H1 (cell line): ENCODE results near the gene KERA. TPM values are rescaled to one million over a fixed set of nuclear protein-coding genes. Genes with fewer than 3 reads are reported as not detected.
"Not testable (repeated sequence)": the region's sequence is repeated elsewhere in the genome, so short reads cannot be mapped to it uniquely, and the experiment has no call there.

Source experiments
- CTCF ChIA-PET: fragments of 300-600 bp; sonication (Branson Sonifier 250); formaldehyde crosslinking; loops from one replicate; lab custom pipeline; 2021; ENCODE audit not compliant: partially characterized antibody; lab: Charles Lee
- POLR2A ChIA-PET: fragments of 300-600 bp; sonication (Branson Sonifier 250); formaldehyde crosslinking; loops from one replicate; lab custom pipeline; 2021; ENCODE audit warnings: inconsistent platforms; ENCODE audit not compliant: partially characterized antibody; lab: Charles Lee
- DNase-seq, 2 experiments: peaks; one replicate each; pipeline versions ENCODE4 v3.0.0 to v3.0.0-alpha.2; 2010 to 2022; ENCODE audit warnings: low spot score in 2 of 2, low read depth in 1 of 2, mixed read lengths in 1 of 2
- FAIRE-seq: peaks from 2 replicates; lab custom pipeline; 2011; peaks lifted over from hg19 to GRCh38; lab: Jason Lieb, UNC
- H2AFZ ChIP-seq: 2 replicates; pipeline ENCODE4 v1.8.1; 2012; ENCODE audit warnings: low read length, inconsistent platforms
- H2AK5ac ChIP-seq: 2 replicates; pipeline ENCODE4 v1.6.1; 2013; ENCODE audit warnings: low read depth, low read length
- H2BK120ac ChIP-seq: replicated peaks from 2 replicates; pipeline ENCODE3; 2013; ENCODE audit warnings: low read depth, low read length, inconsistent platforms
- H2BK12ac ChIP-seq: 2 replicates; pipeline ENCODE4 v1.6.1; 2013; ENCODE audit warnings: low read depth, low read length
- H2BK15ac ChIP-seq: 2 replicates; pipeline ENCODE4 v1.6.1; 2013; ENCODE audit warnings: low read length
- H2BK20ac ChIP-seq: 2 replicates; pipeline ENCODE4 v1.6.1; 2013; ENCODE audit warnings: low read length
- H2BK5ac ChIP-seq: 2 replicates; pipeline ENCODE4 v1.6.1; 2013; ENCODE audit warnings: low read depth, low read length
- H3K14ac ChIP-seq: 2 replicates; pipeline ENCODE4 v1.6.1; 2013; ENCODE audit warnings: inconsistent platforms; ENCODE audit not compliant: insufficient read length
- H3K18ac ChIP-seq: 2 replicates; pipeline ENCODE4 v1.6.1; 2013; ENCODE audit warnings: low read length; ENCODE audit errors: extremely low read depth
- H3K23ac ChIP-seq: 2 replicates; pipeline ENCODE4 v1.6.1; 2013; ENCODE audit warnings: inconsistent platforms; ENCODE audit not compliant: insufficient read length
- H3K23me2 ChIP-seq: 2 replicates; pipeline ENCODE4 v1.6.1; 2013; ENCODE audit warnings: low read depth, low read length
- H3K27ac ChIP-seq: 2 replicates; pipeline ENCODE4 v1.6.1; 2011; ENCODE audit warnings: low read depth, low read length, inconsistent platforms
- H3K27me3 ChIP-seq, 4 experiments: replicated peaks in 1 of 4; 1 replicate in 1 of 4; 2 replicates in 3 of 4; pipeline versions ENCODE4 v1.6.1 to v1.8.1; 2011 to 2013; ENCODE audit warnings: low read length in 3 of 4, mild to moderate bottlenecking in 3 of 4, inconsistent platforms in 2 of 4, mixed read lengths in 2 of 4, moderate library complexity in 1 of 4; ENCODE audit not compliant: control insufficient read depth in 3 of 4, insufficient read depth in 3 of 4; ENCODE audit errors: extremely low read depth in 1 of 4
- H3K36me3 ChIP-seq, 4 experiments: 2 replicates each; pipeline versions ENCODE4 v1.6.1 to v1.8.1; 2011 to 2013; ENCODE audit warnings: mild to moderate bottlenecking in 4 of 4, low read length in 3 of 4, moderate library complexity in 2 of 4, control low read depth in 1 of 4, inconsistent platforms in 1 of 4; ENCODE audit not compliant: insufficient read depth in 4 of 4, control insufficient read depth in 2 of 4
- H3K4ac ChIP-seq: replicated peaks from 2 replicates; pipeline ENCODE3; 2013; ENCODE audit warnings: low read length, low read depth, mixed read lengths, inconsistent platforms; ENCODE audit not compliant: insufficient read length
- H3K4me1 ChIP-seq, 4 experiments: replicated peaks in 1 of 4; 1 replicate in 1 of 4; 2 replicates in 3 of 4; pipeline versions ENCODE4 v1.6.1 to v1.8.1; 2011 to 2013; ENCODE audit warnings: low read length in 3 of 4, inconsistent platforms in 2 of 4, mixed read lengths in 1 of 4; ENCODE audit not compliant: insufficient read depth in 4 of 4, control insufficient read depth in 3 of 4
- H3K4me2 ChIP-seq, 2 experiments: 2 replicates each; pipeline versions ENCODE4 v1.6.1 to v1.8.1; 2011 to 2013; ENCODE audit warnings: low read depth in 2 of 2, low read length in 2 of 2, control low read depth in 1 of 2, inconsistent platforms in 1 of 2, mild to moderate bottlenecking in 1 of 2; ENCODE audit not compliant: insufficient read depth in 1 of 2
- H3K4me3 ChIP-seq, 4 experiments: fragments of 200-600, 300-600 bp in 1 of 4; sonication (generic), shearing (Covaris generic), sonication (Bioruptor Twin) in 1 of 4; 2 replicates each; pipeline versions ENCODE4 v1.5.1 to v1.8.1; 2011 to 2016; ENCODE audit warnings: low read length in 4 of 4, low read depth in 3 of 4, control low read depth in 2 of 4, inconsistent platforms in 2 of 4, mild to moderate bottlenecking in 2 of 4, mixed read lengths in 1 of 4, moderate library complexity in 1 of 4; ENCODE audit not compliant: insufficient read depth in 2 of 4; ENCODE audit errors: extremely low read depth in 1 of 4
- H3K56ac ChIP-seq: replicated peaks from 2 replicates; pipeline ENCODE3; 2013; ENCODE audit warnings: low read depth, mild to moderate bottlenecking, mixed read lengths, low read length, inconsistent platforms; ENCODE audit not compliant: insufficient read length
- H3K79me1 ChIP-seq: 2 replicates; pipeline ENCODE4 v1.6.1; 2013; ENCODE audit warnings: low read depth, low read length, control low read depth
- H3K79me2 ChIP-seq, 2 experiments: 2 replicates each; pipeline versions ENCODE4 v1.6.1 to v1.8.1; 2012 to 2013; ENCODE audit warnings: low read length in 2 of 2, mild to moderate bottlenecking in 2 of 2, inconsistent platforms in 1 of 2; ENCODE audit not compliant: insufficient read depth in 2 of 2, control insufficient read depth in 1 of 2
- H3K9ac ChIP-seq, 4 experiments: replicated peaks in 1 of 4; 1 replicate in 1 of 4; 2 replicates in 3 of 4; pipeline versions ENCODE4 v1.6.1 to v1.8.1; 2011 to 2013; ENCODE audit warnings: low read depth in 3 of 4, low read length in 3 of 4, control low read depth in 2 of 4, mild to moderate bottlenecking in 2 of 4, moderate library complexity in 2 of 4, inconsistent platforms in 1 of 4; ENCODE audit errors: extremely low read depth in 1 of 4
- H3K9me3 ChIP-seq, 2 experiments: 2 replicates each; pipeline versions ENCODE4 v1.6.1 to v1.8.1; 2012 to 2013; ENCODE audit warnings: mild to moderate bottlenecking in 2 of 2, moderate library complexity in 2 of 2, control low read depth in 1 of 2, inconsistent platforms in 1 of 2, low read depth in 1 of 2, low read length in 1 of 2, mixed read lengths in 1 of 2; ENCODE audit not compliant: insufficient read depth in 2 of 2
- H4K20me1 ChIP-seq, 2 experiments: replicated peaks in 1 of 2; 2 replicates each; pipeline versions ENCODE3 to v1.8.1; 2011 to 2013; ENCODE audit warnings: inconsistent platforms in 2 of 2, low read length in 2 of 2, mild to moderate bottlenecking in 1 of 2; ENCODE audit not compliant: insufficient read depth in 2 of 2, control insufficient read depth in 1 of 2
- H4K5ac ChIP-seq: 2 replicates; pipeline ENCODE4 v1.6.1; 2013; ENCODE audit warnings: low read length, low read depth, mixed read lengths, inconsistent platforms; ENCODE audit not compliant: insufficient read length
- H4K8ac ChIP-seq: 2 replicates; pipeline ENCODE4 v1.8.0; 2013; ENCODE audit warnings: mild to moderate bottlenecking, moderate library complexity, low read length, inconsistent platforms; ENCODE audit not compliant: insufficient read depth; ENCODE audit errors: extremely low read depth
- H4K91ac ChIP-seq: replicated peaks from 2 replicates; pipeline ENCODE3; 2013; ENCODE audit warnings: low read length, mixed read lengths, inconsistent platforms; ENCODE audit not compliant: insufficient read length
- WGBS, 2 experiments: shearing (Covaris generic) in 1 of 2; methylation state at CpG; one replicate each; pipeline versions ENCODE4 v1.1.6 to v1.1.7; 2013 to 2015; ENCODE audit warnings: low lambda C conversion rate in 2 of 2, mixed read lengths in 2 of 2, inconsistent platforms in 1 of 2, low coverage in 1 of 2, missing lambda C conversion rate in 1 of 2; ENCODE audit not compliant: insufficient replicate concordance in 2 of 2, insufficient coverage in 1 of 2, insufficient read length in 1 of 2; ENCODE audit errors: extremely low coverage in 1 of 2, missing lambda C conversion rate in 1 of 2; 5-methylcytosine and 5-hydroxymethylcytosine counted together
- polyA plus RNA-seq, 7 experiments: library from polyadenylated mRNA; depleted of rRNA in 3 of 7; stranded (reverse) in 5 of 7; unstranded in 2 of 7; fragments of >200 nt in 5 of 7; fragments of 200-250 nt in 2 of 7; gene quantifications; 1 replicate in 5 of 7; 2 replicates in 1 of 7; 4 replicates in 1 of 7; pipeline versions ENCODE4 v1.2.1 to v1.2.3, GENCODE V29; 2011 to 2013; ENCODE audit warnings: missing spikeins in 2 of 7, mixed read lengths in 2 of 7
- total RNA-seq: library from RNA; stranded (reverse); fragmentation: NEBNext Ultra II Directional; extraction: Animal tissue kit (Norgen Biotek cat#: 25700); gene quantifications from 2 replicates; pipeline ENCODE4 v1.2.1, GENCODE V29; 2021

Gene KERA
- total and polyA plus RNA-seq, 2 of the 8 experiments (the other 6 are each of a cell fraction or from before 2014, with no cell fraction given) = not detected

DNA sequence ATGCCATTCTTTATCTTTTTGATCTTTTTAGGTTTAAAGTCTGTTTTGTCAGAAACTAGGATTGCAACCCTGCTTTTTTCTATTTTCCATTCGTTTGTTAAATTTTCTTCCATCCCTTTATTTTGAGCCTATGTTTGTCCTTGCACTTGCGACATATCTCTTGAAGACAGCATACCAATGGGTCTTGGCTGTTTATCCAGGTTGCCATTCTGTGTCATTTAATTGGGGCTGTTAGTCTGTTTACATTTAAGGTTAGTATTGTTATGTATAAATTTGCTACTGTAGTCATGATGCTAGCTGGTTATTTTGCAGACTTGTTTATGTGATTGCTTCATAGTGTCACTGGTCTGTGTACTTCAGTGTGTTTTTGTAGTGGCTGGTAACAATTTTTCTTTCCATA, 32.1 kb upstream of the KERA start:
- H3K79me2 ChIP-seq, H4K91ac ChIP-seq, H2BK15ac ChIP-seq, H3K79me1 ChIP-seq, H3K23me2 ChIP-seq, H2BK20ac ChIP-seq, H3K4me1 ChIP-seq, H3K4ac ChIP-seq, H3K27ac ChIP-seq, H3K56ac ChIP-seq, POLR2A ChIA-PET, H4K20me1 ChIP-seq, H4K8ac ChIP-seq, H3K4me3 ChIP-seq, H3K36me3 ChIP-seq, H3K14ac ChIP-seq, H3K9me3 ChIP-seq, H2BK120ac ChIP-seq, H4K5ac ChIP-seq, H2BK5ac ChIP-seq, H3K23ac ChIP-seq, H3K27me3 ChIP-seq, FAIRE-seq, DNase-seq, H3K9ac ChIP-seq, H3K18ac ChIP-seq, H2AK5ac ChIP-seq, H2AFZ ChIP-seq, H2BK12ac ChIP-seq, H3K4me2 ChIP-seq: not testable (repeated sequence)
- WGBS, 2 experiments = 97% methylated on average over 2 of the region's 2 CpGs; no CpG with 5 or more reads in 1 of the 2 experiments
- CTCF ChIA-PET = interaction anchor here (0.6 kb wide), 1 partner anchor 346 kb away, joined by 3 read pairs; no protein-coding TSS in a partner anchor
